Endothelial cell of umbilical vein (primary cell): ENCODE data around the gene LRRTM3. TPM values are rescaled to one million over a fixed set of nuclear protein-coding genes. Genes with fewer than 3 reads are reported as not detected.

Experiments used
- BruUV-seq: library from RNA; stranded (reverse); fragments of 400-500 nt; replicated peaks from 2 replicates; lab custom pipeline; 2021; lab: Mats Ljungman, UMichigan
- CTCF ChIA-PET: fragments of 300-600, 350-600 bp; sonication (Branson Sonifier 250); formaldehyde crosslinking; loops from one replicate; lab custom pipeline; 2021; ENCODE audit warnings: antibody characterized with exemption, inconsistent platforms; lab: Charles Lee
- POLR2A ChIA-PET: fragments of 300-600, 350-600 bp; sonication (Branson Sonifier 250); formaldehyde crosslinking; loops from one replicate; lab custom pipeline; 2021; ENCODE audit warnings: antibody characterized with exemption, inconsistent platforms; lab: Charles Lee
- DNase-seq: peaks from one replicate; pipeline ENCODE4 v3.0.0-alpha.2; 2011; ENCODE audit warnings: low read depth, low spot score
- FAIRE-seq: peaks from 2 replicates; lab custom pipeline; 2011; peaks lifted over from hg19 to GRCh38; lab: Jason Lieb, UNC
- H2AFZ ChIP-seq: 2 replicates; pipeline ENCODE4 v1.6.0; 2012; ENCODE audit warnings: low read depth, low read length, control low read depth, inconsistent platforms
- H3K27ac ChIP-seq: 2 replicates; pipeline ENCODE4 v1.5.1; 2011; ENCODE audit warnings: low read depth, mild to moderate bottlenecking, control low read depth, low read length, moderate library complexity; ENCODE audit not compliant: insufficient read depth
- H3K27me3 ChIP-seq, 2 experiments: 2 replicates each; pipeline versions ENCODE4 v1.6.0 to v1.6.1; 2011; ENCODE audit warnings: low read length in 2 of 2, mixed read lengths in 1 of 2; ENCODE audit not compliant: control insufficient read depth in 2 of 2, insufficient read depth in 2 of 2
- H3K36me3 ChIP-seq, 2 experiments: 2 replicates in 1 of 2; 3 replicates in 1 of 2; pipeline ENCODE4 v1.5.1; 2011; ENCODE audit warnings: low read length in 2 of 2, mild to moderate bottlenecking in 1 of 2, moderate library complexity in 1 of 2; ENCODE audit not compliant: control insufficient read depth in 2 of 2, insufficient read depth in 2 of 2; ENCODE audit errors: extremely low read depth in 1 of 2
- H3K4me1 ChIP-seq: 3 replicates; pipeline ENCODE4 v1.5.1; 2011; ENCODE audit warnings: mild to moderate bottlenecking, low read length; ENCODE audit not compliant: control insufficient read depth, insufficient read depth; ENCODE audit errors: extremely low read depth
- H3K4me2 ChIP-seq: 2 replicates; pipeline ENCODE4 v1.6.1; 2011; ENCODE audit warnings: low read length, control low read depth, mixed read lengths; ENCODE audit not compliant: insufficient read depth
- H3K4me3 ChIP-seq, 3 experiments: fragments of 200-600 bp in 1 of 3; sonication (generic), shearing (Covaris generic) in 1 of 3; replicated peaks in 1 of 3; 2 replicates each; pipeline ENCODE4 v1.5.1; 2011 to 2016; ENCODE audit warnings: control low read depth in 3 of 3, low read length in 3 of 3, mild to moderate bottlenecking in 2 of 3, inconsistent platforms in 1 of 3, low read depth in 1 of 3, moderate library complexity in 1 of 3; ENCODE audit not compliant: insufficient read depth in 1 of 3
- H3K79me2 ChIP-seq: 2 replicates; pipeline ENCODE4 v1.6.0; 2012; ENCODE audit warnings: low read length, inconsistent platforms; ENCODE audit not compliant: control insufficient read depth, insufficient read depth
- H3K9ac ChIP-seq: replicated peaks from 2 replicates; pipeline ENCODE3; 2011; ENCODE audit warnings: low read length, control low read depth; ENCODE audit not compliant: insufficient read depth; ENCODE audit errors: extremely low read depth
- H3K9me1 ChIP-seq: replicated peaks from 3 replicates; pipeline ENCODE4 v1.6.0; 2011; ENCODE audit warnings: mild to moderate bottlenecking, low read length; ENCODE audit not compliant: control insufficient read depth, insufficient read depth; ENCODE audit errors: extremely low read depth
- H3K9me3 ChIP-seq: replicated peaks from 2 replicates; pipeline ENCODE4 v1.5.1; 2012; ENCODE audit warnings: low read length, inconsistent platforms; ENCODE audit not compliant: control insufficient read depth, insufficient read depth
- H4K20me1 ChIP-seq: replicated peaks from 2 replicates; pipeline ENCODE3; 2011; ENCODE audit warnings: mild to moderate bottlenecking, low read length; ENCODE audit not compliant: control insufficient read depth, insufficient read depth; ENCODE audit errors: extremely low read depth
- EZH2 ChIP-seq: IDR thresholded peaks from 2 replicates; pipeline ENCODE4 v1.6.1; 2012; ENCODE audit warnings: borderline replicate concordance, low read depth, mild to moderate bottlenecking, moderate library complexity, low read length, inconsistent platforms; ENCODE audit not compliant: severe bottlenecking
- FOS ChIP-seq: IDR thresholded peaks from 2 replicates; pipeline ENCODE4 v1.6.1; 2011; ENCODE audit warnings: mild to moderate bottlenecking, low read length, moderate library complexity, borderline replicate concordance; ENCODE audit not compliant: insufficient read depth
- GATA2 ChIP-seq: IDR thresholded peaks from 2 replicates; pipeline ENCODE4 v1.7.0; 2011; ENCODE audit warnings: low read depth, mild to moderate bottlenecking, moderate library complexity, mixed read lengths, low read length; ENCODE audit not compliant: insufficient read length, insufficient read depth
- JUN ChIP-seq: IDR thresholded peaks from 2 replicates; pipeline ENCODE4 v1.6.1; 2011; ENCODE audit warnings: borderline replicate concordance, low read depth; ENCODE audit not compliant: insufficient read length, insufficient read depth
- MYC ChIP-seq: IDR thresholded peaks from one replicate; pipeline ENCODE4 v1.6.1; 2011; ENCODE audit warnings: mild to moderate bottlenecking, low read depth, low read length
- POLR2A ChIP-seq: IDR thresholded peaks from 2 replicates; pipeline ENCODE4 v1.6.1; 2012; ENCODE audit warnings: low read depth, mild to moderate bottlenecking, control low read depth, low read length
- POLR2AphosphoS5 ChIP-seq: IDR thresholded peaks from 2 replicates; pipeline ENCODE4 v1.6.1; 2012; ENCODE audit warnings: low read depth, mild to moderate bottlenecking, control low read depth, low read length, moderate library complexity; ENCODE audit not compliant: insufficient read depth
- dilution Hi-C: fragments of 300-500 bp; cut with MboI; formaldehyde crosslinking; loops from one replicate; pipeline ENCODE4 v1.15.0; 2019; ENCODE audit warnings: low sequenced_read_pairs; ENCODE audit not compliant: extremely low pct_ligation_motif_present
- intact Hi-C: fragments of 100-400 bp; cut with micrococcal nuclease; formaldehyde crosslinking; loops from one replicate; pipeline ENCODE4 v1.10.0; 2022
- polyA plus RNA-seq, 4 experiments: library from polyadenylated mRNA; depleted of rRNA in 3 of 4; stranded (reverse) in 3 of 4; unstranded in 1 of 4; fragments of >200 nt; gene quantifications; 2 replicates each; pipeline versions ENCODE4 v1.2.1 to v1.2.3, GENCODE V29; 2011 to 2012; ENCODE audit warnings: missing spikeins in 1 of 4
- total RNA-seq: library from RNA; stranded (reverse); gene quantifications from 2 replicates; pipeline ENCODE4 v1.2.3, GENCODE V29; 2021
- TF ChIP-seq, protein P1 (sequence below), 2 donors: IDR thresholded peaks; 1 replicate in 1 of 2; 2 replicates in 1 of 2; pipeline ENCODE4 v1.5.1; 2011; ENCODE audit warnings: low read length in 2 of 2, mild to moderate bottlenecking in 2 of 2, moderate library complexity in 2 of 2, control low read depth in 1 of 2, inconsistent platforms in 1 of 2, low read depth in 1 of 2; ENCODE audit not compliant: insufficient read depth in 1 of 2; ENCODE audit errors: extremely low read depth in 1 of 2
- TF ChIP-seq, protein P2 (sequence below): IDR thresholded peaks from 2 replicates; pipeline ENCODE4 v1.6.1; 2011; ENCODE audit not compliant: insufficient read depth, insufficient read length

LRRTM3 gene
- total and polyA plus RNA-seq, 2 donors (not counting 3 experiments of a cell fraction or from before 2014, with no cell fraction given), result not detected

DNA sequence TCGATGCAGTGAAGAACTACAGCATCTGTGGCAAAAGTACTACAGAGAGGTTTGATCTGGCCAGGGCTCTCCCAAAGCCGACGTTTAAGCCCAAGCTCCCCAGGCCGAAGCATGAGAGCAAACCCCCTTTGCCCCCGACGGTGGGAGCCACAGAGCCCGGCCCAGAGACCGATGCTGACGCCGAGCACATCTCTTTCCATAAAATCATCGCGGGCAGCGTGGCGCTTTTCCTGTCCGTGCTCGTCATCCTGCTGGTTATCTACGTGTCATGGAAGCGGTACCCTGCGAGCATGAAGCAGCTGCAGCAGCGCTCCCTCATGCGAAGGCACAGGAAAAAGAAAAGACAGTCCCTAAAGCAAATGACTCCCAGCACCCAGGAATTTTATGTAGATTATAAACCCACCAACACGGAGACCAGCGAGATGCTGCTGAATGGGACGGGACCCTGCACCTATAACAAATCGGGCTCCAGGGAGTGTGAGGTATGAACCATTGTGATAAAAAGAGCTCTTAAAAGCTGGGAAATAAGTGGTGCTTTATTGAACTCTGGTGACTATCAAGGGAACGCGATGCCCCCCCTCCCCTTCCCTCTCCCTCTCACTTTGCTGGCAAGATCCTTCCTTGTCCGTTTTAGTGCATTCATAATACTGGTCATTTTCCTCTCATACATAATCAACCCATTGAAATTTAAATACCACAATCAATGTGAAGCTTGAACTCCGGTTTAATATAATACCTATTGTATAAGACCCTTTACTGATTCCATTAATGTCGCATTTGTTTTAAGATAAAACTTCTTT, 2.3 kb downstream of the LRRTM3 start:
- Histone ChIP-seq H3K9me1 (no peaks in the 10 kb centered on the region), H4K20me1 (no peaks in the 10 kb centered on the region), H3K9ac (no peak overlapping the region), H3K9me3 (no peaks in the 10 kb centered on the region), H3K27me3 (peaks cover 25 to 28% of the 10 kb centered on the region in 2 experiments), H2AFZ (no peak overlapping the region), H3K27ac (no peak overlapping the region), H3K4me3 (no peak overlapping the region), H3K4me2 (no peak overlapping the region), H3K79me2 (no peaks in the 10 kb centered on the region), H3K4me1 (no peaks in the 10 kb centered on the region), H3K36me3 (no peaks in the 10 kb centered on the region)
- no peak for TF ChIP-seq POLR2A
- no peak for TF ChIP-seq POLR2AphosphoS5
- TF ChIP-seq, protein P1, sequence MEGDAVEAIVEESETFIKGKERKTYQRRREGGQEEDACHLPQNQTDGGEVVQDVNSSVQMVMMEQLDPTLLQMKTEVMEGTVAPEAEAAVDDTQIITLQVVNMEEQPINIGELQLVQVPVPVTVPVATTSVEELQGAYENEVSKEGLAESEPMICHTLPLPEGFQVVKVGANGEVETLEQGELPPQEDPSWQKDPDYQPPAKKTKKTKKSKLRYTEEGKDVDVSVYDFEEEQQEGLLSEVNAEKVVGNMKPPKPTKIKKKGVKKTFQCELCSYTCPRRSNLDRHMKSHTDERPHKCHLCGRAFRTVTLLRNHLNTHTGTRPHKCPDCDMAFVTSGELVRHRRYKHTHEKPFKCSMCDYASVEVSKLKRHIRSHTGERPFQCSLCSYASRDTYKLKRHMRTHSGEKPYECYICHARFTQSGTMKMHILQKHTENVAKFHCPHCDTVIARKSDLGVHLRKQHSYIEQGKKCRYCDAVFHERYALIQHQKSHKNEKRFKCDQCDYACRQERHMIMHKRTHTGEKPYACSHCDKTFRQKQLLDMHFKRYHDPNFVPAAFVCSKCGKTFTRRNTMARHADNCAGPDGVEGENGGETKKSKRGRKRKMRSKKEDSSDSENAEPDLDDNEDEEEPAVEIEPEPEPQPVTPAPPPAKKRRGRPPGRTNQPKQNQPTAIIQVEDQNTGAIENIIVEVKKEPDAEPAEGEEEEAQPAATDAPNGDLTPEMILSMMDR (IDR thresholded peaks at IDR 0.05; ENCODE audit: extremely low read depth in 1 of 2, insufficient read depth in 1 of 2, low read depth in 1 of 2, low read length in 2 of 2), result no peak
- dilution Hi-C loops, result no loop called here
- intact Hi-C loops, result no loop called here
- no peak for DNase-seq
- no peak for FAIRE-seq
- ChIA-PET POLR2A (no interaction called here), CTCF (interaction anchor here (1.9 kb wide), 1 partner anchor 593 kb away, joined by 7 read pairs; no protein-coding TSS in a partner anchor)
- no TSS peak for BruUV-seq

DNA sequence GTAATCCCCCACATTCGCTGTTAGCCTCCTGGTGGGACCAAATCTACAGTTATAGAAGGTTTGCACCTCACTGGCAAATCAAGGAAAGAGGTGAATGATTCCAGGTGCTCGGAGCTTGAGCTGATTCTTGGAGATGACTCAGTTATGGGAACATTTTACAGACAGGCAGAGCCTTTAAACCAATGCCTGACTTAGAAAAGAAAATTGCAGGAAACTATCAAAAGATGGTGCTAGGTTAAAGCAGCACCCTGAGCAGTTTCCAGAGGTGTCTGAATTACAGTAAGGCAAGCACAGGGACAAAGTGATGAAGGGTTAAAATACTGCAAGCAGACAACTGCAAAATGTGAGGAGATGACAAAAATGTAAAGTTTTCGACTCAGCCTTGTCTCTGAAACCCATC, 2.9 kb downstream of the LRRTM3 start:
- Histone ChIP-seq H3K4me3 (no peak overlapping the region), H3K27ac (no peak overlapping the region), H3K9me3 (no peaks in the 10 kb centered on the region), H2AFZ (no peak overlapping the region), H3K36me3 (no peaks in the 10 kb centered on the region), H3K79me2 (no peaks in the 10 kb centered on the region), H4K20me1 (no peaks in the 10 kb centered on the region), H3K9ac (no peak overlapping the region), H3K27me3 (peaks cover 25 to 28% of the 10 kb centered on the region in 2 experiments), H3K4me2 (no peak overlapping the region), H3K9me1 (no peaks in the 10 kb centered on the region), H3K4me1 (no peaks in the 10 kb centered on the region)
- CTCF ChIA-PET, result interaction anchor here (1.9 kb wide), 1 partner anchor 592 kb away, joined by 7 read pairs; no protein-coding TSS in a partner anchor
- BruUV-seq, result no TSS peak
- intact Hi-C loops (no loop called here), dilution Hi-C loops (no loop called here)
- TF ChIP-seq, protein P2, sequence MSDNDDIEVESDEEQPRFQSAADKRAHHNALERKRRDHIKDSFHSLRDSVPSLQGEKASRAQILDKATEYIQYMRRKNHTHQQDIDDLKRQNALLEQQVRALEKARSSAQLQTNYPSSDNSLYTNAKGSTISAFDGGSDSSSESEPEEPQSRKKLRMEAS, result no peak
- TF ChIP-seq MYC (no peak), EZH2 (no peak), FOS (no peak), POLR2A (no peak), JUN (no peak), POLR2AphosphoS5 (no peak), GATA2 (no peak)
- TF ChIP-seq, protein P1 (IDR thresholded peaks at IDR 0.05; ENCODE audit: extremely low read depth in 1 of 2, insufficient read depth in 1 of 2, low read depth in 1 of 2, low read length in 2 of 2), result no peak
- DNase-seq, result no peak
- FAIRE-seq, result no peak
- POLR2A ChIA-PET, result no interaction called here
